Progenitor cell of endocrine pancreas (in vitro differentiated cells): ENCODE data around the gene MRPL11. TPM values are rescaled to one million over a fixed set of nuclear protein-coding genes. Genes with fewer than 3 reads are reported as not detected.

Source experiments
- DNase-seq: peaks from one replicate; pipeline ENCODE4 v3.0.0; 2021; ENCODE audit warnings: low spot score; ENCODE audit not compliant: unreplicated experiment
- H3K27ac Mint-ChIP-seq: 2 replicates; pipeline ENCODE4 v1.8.0; 2021; ENCODE audit warnings: mild to moderate bottlenecking, moderate library complexity, mixed read lengths
- H3K27me3 Mint-ChIP-seq: 2 replicates; pipeline ENCODE4 v1.8.0; 2021; ENCODE audit warnings: mixed read lengths
- H3K36me3 Mint-ChIP-seq: 2 replicates; pipeline ENCODE4 v1.8.0; 2022; ENCODE audit warnings: mixed read lengths; ENCODE audit not compliant: insufficient read depth
- H3K4me1 Mint-ChIP-seq: 2 replicates; pipeline ENCODE4 v1.8.0; 2021; ENCODE audit warnings: low read depth, mixed read lengths
- H3K4me3 Mint-ChIP-seq: 2 replicates; pipeline ENCODE4 v1.8.0; 2021; ENCODE audit warnings: low read depth, mild to moderate bottlenecking, moderate library complexity, mixed read lengths
- H3K9me3 Mint-ChIP-seq: 2 replicates; pipeline ENCODE4 v1.8.0; 2021; ENCODE audit warnings: low read depth, mixed read lengths
- CTCF ChIP-seq: fragments of 200-600 bp; sonication (generic); IDR thresholded peaks from one replicate; pipeline ENCODE4 v1.5.0; 2021; ENCODE audit warnings: antibody characterized with exemption, mild to moderate bottlenecking; ENCODE audit not compliant: unreplicated experiment
- total RNA-seq: library from RNA; stranded (reverse); gene quantifications from 2 replicates; pipeline ENCODE4 v1.2.1, GENCODE V29; 2021

Gene MRPL11
- total RNA-seq, 1 donor from 2014 or later, result 59.1 TPM

- Mint-ChIP-seq H3K27ac (no peak overlapping the region), H3K4me3 (no peak overlapping the region), H3K36me3 (peaks cover 2% of the 10 kb centered on the region), H3K9me3 (no peaks in the 10 kb centered on the region), H3K4me1 (peaks cover 4% of the 10 kb centered on the region), H3K27me3 (peaks cover 7% of the 10 kb centered on the region)
- DNase-seq, result no peak
- TF ChIP-seq CTCF, result no peak
Measured at GRCh38 chr11:66470015-66470414, 31.4 kb upstream of the MRPL11 start.

GRCh38 chr11:66469441-66469840, 30.8 kb upstream of the MRPL11 start:
- no peak for DNase-seq
- Mint-ChIP-seq H3K36me3 (peaks cover 2% of the 10 kb centered on the region), H3K4me3 (no peak overlapping the region), H3K27ac (no peak overlapping the region), H3K27me3 (peaks cover 7% of the 10 kb centered on the region), H3K4me1 (peaks cover 4% of the 10 kb centered on the region), H3K9me3 (no peaks in the 10 kb centered on the region)
- TF ChIP-seq CTCF, result no peak

- no peak overlapping the region for H3K27ac Mint-ChIP-seq
- H3K36me3 Mint-ChIP-seq, result peaks cover 2% of the 10 kb centered on the region
- no peak for TF ChIP-seq CTCF
- no peaks in the 10 kb centered on the region for H3K9me3 Mint-ChIP-seq
- H3K27me3 Mint-ChIP-seq, result peaks cover 7% of the 10 kb centered on the region
- peaks cover 4% of the 10 kb centered on the region for H3K4me1 Mint-ChIP-seq
- no peak for DNase-seq
- peak overlapping the region; percentile 85 for H3K4me3 Mint-ChIP-seq
Measured at GRCh38 chr11:66468691-66469090, 30.0 kb upstream of the MRPL11 start.

- Mint-ChIP-seq H3K27me3 (peaks cover 7% of the 10 kb centered on the region), H3K4me3 (peak overlapping the region; percentile 85), H3K36me3 (peaks cover 2% of the 10 kb centered on the region), H3K27ac (no peak overlapping the region), H3K9me3 (no peaks in the 10 kb centered on the region), H3K4me1 (peaks cover 4% of the 10 kb centered on the region)
- no peak for TF ChIP-seq CTCF
- DNase-seq, result no peak
Measured at GRCh38 chr11:66467756-66468155, 29.1 kb upstream of the MRPL11 start.

GRCh38 chr11:66467034-66467659, 28.5 kb upstream of the MRPL11 start:
- Mint-ChIP-seq H3K27me3 (peaks cover 7% of the 10 kb centered on the region), H3K4me3 (peak overlapping the region; percentile 85), H3K27ac (peak overlapping the region; percentile 79), H3K4me1 (peaks cover 4% of the 10 kb centered on the region), H3K36me3 (peaks cover 2% of the 10 kb centered on the region), H3K9me3 (no peaks in the 10 kb centered on the region)
- peak; percentile 49 for DNase-seq
- TF ChIP-seq CTCF, result peak; percentile 59
